Activated CD4-positive, alpha-beta T cell treated with anti-CD3 and anti-CD28 coated beads, Interleukin-2, Interleukin-6, amounts not matched to agents 100 ng/mL and 50 ng/mL, durations not matched to agents 16 hours and 8 hours (primary cell): ENCODE measurements around the gene ZNF677.
A peak's percentile ranks its signal among the peaks of the same experiment; 100 is the strongest.
"Not testable (repeated sequence)": the region's sequence is repeated elsewhere in the genome, so short reads cannot be mapped to it uniquely, and the experiment has no call there.

Experiments
- DNase-seq: peaks from one replicate; pipeline ENCODE4 v3.0.0-alpha.2; 2020

Gene ZNF677

GRCh38 chr19:53192771-53193534 is 61.7 kb downstream of the ZNF677 start, which contains the start of gene ZNF665:
ZNF665 (minus strand) TSS chr19:53193358; CDS start chr19:53182898, 10,460 bp downstream.
- peak; percentile 61 for DNase-seq

DNA sequence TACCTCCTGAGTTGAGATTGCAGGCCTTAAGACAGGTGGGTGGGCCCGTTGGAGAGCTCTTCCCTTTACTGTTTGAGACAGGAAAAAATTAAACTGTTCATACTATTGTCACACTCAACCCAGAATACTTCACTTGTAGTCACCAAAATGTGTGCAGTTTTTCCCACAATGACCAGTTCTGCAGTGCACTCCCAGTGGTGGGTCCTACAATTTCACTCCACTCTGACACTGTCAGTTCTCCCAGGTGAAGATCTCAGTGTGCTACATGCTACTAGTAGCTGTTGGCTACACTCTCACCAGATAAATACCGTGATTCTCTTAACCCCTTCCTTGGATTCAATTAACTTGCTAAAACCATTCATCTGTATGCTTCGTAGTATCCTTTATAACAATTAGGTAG is 64.4 kb downstream of the ZNF677 start:
- no peak for DNase-seq

GRCh38 chr19:53189691-53190198 is 64.9 kb downstream of the ZNF677 start:
- DNase-seq: not testable (repeated sequence)
